GM19324 (cell line): ENCODE data around the gene DCST2.

Source experiments
- ATAC-seq: cut with Tn5 transposase; IDR thresholded peaks from one replicate; pipeline ENCODE4 v1.9.1; 2021; ENCODE audit warnings: mild to moderate bottlenecking, moderate library complexity; ENCODE audit not compliant: unreplicated experiment, low FRiP score

The DCST2 gene

DNA sequence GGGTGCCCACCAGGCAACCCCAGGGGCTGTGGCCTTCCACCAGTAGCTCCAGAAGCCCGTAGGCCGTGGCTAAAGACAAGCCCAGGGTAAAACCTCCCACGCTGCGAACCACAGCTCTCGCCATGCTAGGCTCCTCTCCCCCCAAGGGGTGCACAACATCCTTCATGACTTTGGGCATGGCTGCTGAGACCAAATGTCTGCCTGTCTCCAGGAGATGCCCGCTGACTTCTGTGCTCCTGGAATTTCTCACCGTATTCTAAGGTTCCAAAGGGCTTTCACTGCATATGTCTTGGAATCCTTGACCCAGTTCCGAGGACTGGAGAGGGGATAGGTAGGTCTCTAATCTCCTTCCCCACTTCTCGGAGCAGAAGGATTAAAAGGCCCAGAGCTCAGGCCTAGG lies at the start of gene DCST2, which contains the start of gene DCST1:
Gene DCST2 (minus strand): TSS at position 258 of the 400 bp plus-strand sequence. CDS start 80 bp downstream, at position 178.
Gene DCST1 (plus strand): TSS at position 301 of the 400 bp plus-strand sequence. CDS start 213 bp downstream, outside the sequence.
- no peak for ATAC-seq

DNA sequence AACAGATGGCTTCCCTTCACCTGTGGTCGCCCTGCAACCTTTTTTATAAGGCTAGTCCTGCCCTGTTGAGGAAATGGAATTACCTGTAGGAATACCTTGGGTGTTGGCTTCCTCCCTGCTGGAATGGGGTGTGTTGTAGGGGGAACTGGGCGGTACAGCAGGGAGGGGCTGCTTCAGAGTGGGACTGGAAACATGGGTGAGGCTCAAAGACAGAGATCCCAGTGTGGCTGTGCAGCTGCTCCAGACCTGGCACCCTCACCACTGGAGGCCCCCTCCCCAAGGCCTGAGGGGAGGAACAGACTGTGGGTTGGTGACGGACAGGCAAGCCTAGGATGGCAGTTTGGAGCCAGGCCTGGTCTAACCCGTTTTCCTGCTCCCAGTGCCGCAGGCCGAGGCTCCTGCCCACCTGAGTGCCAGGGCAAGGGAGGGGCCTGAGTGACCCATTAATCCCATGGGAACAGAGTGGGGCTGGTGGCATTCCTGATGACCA lies 49.5 kb upstream of the DCST2 start:
- no peak for ATAC-seq

- no peak for ATAC-seq
These were observed 48.9 kb upstream of the DCST2 start for GRCh38 chr1:155082301-155083051.

GRCh38 chr1:155081472-155082300 lies 48.1 kb upstream of the DCST2 start:
- ATAC-seq = no peak

DNA sequence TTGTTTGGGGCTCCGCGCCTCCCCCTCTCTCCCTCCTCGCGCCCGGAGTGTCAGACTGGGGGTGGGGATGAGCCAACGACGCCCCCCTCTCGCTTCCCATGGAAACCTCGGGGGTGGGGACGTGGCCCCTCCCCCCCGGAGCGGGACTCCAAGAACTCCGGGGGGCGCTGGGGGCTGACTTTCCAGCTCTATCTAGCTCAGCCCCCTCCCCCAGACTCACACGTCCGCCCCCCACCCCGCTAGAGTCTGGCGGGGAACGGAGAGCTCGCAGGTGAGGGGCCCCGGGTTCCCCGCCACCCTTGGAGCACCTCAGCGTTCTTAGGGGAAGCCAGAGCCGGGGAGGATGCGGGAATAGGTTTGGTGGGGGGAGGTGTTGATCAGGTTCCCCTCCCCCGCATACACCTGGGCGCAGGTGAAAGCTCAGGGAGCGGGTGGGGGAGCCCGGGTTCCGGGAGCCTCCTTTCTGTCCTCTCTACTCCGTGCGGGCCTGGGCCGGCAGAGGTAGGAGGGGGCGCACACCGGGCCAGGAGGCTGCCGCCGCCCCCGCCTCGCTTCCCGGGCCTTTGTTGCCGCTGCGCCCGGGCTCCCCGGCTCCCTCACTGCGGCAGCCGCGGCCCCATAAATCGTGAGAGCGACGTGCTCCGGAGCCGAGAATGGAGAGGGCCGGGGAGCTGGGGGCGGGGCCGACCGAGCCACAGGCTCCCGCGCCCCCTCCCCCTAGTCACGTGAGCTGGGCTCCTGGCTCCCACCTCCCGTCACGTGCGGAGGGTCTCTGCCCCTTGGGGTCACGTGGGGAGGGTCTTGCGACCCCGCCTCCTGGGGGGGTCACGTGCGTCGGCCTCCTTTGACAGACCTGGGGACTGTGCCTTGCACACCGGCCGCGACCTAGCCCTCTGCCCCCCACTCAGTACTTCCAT lies 47.0 kb upstream of the DCST2 start:
- no peak for ATAC-seq

DNA sequence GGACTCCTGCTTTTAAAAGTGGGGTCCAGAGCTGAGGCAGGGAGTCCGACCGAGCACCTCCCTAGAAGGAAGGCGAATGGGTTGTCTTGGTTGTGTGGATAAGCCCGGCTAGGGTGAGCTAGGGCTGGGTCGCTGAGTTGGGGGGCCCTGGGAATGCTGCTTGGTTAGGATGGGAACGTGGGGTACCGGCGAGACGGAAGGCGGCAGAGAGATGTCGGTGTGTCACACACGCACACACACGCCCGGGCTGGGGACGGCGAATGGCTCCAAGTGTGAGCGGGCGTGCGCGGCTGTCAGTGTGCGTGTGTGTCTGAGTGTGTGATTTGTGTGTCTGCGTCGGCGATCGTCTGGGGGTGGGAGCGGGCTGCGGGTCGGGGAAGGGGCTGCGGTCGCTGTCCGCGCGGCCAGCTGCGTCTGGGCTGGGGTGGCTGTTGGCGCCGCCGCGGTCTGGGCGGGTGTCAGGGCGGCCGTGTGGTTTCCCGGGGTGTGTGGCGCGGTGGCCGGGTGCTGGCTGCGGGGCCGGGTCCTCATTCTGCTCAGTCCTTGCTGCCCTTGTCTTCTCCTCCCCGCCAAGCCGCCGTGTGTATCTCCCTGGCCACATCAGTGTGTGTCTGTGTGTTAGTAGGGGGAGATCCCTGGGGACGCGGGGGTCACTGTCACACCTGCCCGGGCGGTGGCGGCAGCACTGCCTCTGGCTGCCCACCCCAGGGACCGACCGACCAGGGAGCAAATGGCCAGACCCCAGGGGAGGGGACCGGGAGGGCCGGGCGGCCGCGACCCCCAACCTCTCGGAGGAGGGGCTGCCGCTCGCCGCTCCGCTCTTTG lies 46.1 kb upstream of the DCST2 start:
- ATAC-seq = no peak

DNA sequence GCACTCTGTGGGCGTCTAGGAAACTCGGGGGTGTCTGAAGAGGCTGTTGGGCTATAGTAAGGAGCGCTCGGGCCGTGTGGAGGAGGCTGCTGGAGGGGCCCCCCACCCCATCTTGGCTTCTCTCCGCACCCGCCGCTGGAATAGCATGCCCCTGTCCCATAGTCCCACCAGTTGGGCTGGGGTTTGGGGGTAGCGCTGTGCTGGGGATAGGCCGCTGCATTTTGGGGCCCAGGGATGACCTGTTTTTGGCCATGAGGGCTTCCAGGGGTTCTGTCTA lies 45.6 kb upstream of the DCST2 start:
- ATAC-seq = no peak

DNA sequence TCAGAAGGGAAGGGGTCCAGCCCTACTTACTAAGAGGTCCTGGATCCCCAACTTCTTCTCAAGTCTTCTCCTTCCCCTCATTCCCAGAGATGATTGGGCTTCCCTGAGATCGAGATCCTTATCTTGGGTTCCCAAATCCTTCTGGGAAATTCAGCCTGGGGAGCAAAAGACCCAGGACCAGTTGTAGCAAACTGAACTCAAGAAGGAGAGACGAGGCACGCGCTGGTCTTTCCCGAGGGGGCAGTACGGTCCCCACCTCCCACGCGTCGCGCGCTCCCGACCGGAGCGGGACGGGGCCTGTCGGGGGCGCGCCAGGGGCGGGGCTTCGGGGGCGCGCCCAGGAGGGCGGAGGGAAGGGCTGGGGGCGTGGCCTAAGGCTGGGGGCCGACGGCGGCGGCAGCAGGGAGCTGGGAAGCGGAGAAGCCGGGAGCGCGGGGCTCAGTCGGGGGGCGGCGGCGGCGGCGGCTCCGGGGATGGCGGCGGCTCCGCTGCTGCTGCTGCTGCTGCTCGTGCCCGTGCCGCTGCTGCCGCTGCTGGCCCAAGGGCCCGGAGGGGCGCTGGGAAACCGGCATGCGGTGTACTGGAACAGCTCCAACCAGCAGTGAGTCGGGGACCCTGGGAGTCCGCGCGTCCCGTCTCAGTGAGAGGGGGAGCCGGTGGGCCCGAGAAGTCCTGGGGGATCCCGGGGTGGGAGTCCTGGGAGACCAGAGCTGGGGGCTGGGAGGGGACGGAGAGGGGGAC lies 45.1 kb upstream of the DCST2 start, which contains the start of gene EFNA3:
Gene EFNA3 (plus strand): TSS at position 369 of the 741 bp plus-strand sequence. CDS start 105 bp downstream, at position 474.
- no peak for ATAC-seq

DNA sequence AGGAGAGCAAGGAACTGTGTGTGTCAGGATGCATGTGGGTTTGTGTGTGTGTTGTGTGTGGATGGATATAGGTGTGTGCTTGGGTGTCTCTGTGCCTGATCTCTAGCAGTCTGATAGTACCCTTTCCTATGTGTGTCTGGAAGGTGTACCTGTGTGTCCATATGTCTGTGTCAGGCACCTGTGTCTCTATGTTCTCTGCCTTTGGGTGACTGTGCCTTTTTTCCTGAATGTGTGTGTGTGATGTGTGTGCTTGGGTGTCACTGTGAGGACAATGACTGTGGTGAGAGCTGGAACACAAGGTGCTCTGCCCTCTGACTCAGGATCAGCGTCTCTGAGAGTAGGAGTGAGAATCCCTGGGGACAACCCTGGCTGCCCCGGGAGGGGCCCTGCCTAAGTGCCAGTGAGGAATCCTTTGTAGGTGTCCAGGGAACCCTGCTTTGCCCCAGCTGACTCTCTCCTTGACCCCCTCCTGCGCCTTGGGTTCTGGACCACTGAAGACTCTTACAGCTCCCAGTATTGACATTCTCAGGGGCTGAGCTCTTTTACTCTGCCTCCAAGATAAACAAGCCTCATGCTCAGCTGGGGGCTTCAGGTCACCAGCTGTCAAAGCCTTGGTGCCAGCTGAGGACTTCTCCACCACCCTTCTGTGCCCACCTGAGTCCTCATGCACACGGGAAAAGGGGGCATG lies 44.3 kb upstream of the DCST2 start:
- no peak for ATAC-seq

DNA sequence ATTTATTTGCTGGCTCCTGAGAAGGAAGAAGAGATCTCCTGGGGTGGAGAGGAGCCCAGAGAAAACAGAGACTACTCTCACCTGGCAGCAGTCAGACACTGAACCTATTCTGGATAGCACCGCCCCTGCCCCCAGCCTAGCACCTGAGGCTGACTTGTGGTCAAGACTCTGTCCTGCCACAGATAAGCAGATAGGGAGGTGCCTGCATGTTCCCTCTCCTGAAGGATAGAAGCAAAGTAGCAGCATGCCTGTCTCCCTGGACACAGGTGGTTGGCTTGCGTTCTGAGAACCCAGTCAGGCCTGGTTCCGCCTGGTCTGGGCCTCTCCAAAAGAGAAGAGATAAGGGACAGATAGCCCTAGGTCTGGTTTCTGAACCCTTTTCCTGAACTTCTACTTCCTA lies 43.8 kb upstream of the DCST2 start:
- no peak for ATAC-seq

GRCh38 chr1:155076371-155076770 lies 42.8 kb upstream of the DCST2 start:
- ATAC-seq = no peak

DNA sequence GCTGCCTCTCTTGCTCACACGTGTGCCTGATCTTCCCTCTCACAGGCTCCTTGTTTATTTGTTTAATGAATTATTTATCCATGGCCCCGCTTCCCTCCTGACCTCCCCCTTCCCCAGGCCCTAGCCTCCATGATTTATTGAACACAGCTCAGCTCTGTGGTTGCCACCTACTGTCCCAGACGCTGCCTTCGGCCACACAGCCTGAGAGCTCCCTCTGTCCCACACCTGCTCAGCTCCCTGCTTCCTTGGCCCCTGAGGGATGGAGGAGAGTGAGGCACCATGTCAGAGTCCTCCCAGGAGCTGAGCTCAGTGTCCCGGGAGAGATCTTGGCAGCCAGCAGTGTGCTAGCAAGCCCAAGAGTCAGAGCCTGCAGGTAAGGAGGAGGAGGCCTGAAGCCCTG lies 42.0 kb upstream of the DCST2 start:
- ATAC-seq = no peak

DNA sequence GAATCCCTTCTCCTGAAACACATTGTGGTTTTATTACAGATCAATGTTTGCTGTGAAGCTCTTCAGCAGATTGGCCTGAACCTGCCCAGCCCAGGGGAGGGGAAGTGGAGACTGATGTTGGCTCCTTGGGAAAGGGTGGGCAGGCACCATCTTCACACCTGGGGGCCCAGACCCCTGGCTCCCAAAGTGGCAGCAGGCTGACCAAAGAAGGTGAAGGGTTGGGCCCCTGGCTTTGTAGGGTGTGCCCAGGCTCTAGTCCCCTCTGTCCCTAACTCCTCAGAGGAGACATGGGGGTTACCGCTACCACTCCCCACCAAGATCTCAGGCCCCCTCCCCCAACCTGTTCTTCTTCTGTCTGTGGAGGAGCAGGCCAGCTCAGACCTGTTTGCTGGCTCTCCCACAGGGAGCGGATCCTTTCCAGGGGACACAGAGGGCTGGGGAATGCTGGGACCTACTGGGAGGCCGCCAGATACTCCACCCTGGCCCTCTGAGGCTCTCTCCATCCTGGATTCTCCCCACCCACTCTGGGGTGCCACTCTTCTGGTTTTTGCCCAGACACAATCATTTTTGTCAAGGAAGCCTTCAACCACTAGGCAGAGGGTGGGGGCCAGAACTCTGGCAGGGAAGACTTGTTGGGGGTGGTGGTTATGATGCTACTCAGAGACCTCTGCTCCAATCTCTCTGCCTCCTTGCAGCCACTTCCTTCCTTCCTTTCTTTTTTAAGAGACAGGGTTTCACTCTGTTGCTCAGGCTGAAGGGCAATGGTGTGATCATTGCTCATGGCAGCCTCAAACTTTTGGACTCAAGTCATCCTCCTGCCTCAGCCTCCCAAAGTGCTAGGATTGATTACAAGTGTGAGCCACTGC lies 40.0 kb upstream of the DCST2 start:
- no peak for ATAC-seq

DNA sequence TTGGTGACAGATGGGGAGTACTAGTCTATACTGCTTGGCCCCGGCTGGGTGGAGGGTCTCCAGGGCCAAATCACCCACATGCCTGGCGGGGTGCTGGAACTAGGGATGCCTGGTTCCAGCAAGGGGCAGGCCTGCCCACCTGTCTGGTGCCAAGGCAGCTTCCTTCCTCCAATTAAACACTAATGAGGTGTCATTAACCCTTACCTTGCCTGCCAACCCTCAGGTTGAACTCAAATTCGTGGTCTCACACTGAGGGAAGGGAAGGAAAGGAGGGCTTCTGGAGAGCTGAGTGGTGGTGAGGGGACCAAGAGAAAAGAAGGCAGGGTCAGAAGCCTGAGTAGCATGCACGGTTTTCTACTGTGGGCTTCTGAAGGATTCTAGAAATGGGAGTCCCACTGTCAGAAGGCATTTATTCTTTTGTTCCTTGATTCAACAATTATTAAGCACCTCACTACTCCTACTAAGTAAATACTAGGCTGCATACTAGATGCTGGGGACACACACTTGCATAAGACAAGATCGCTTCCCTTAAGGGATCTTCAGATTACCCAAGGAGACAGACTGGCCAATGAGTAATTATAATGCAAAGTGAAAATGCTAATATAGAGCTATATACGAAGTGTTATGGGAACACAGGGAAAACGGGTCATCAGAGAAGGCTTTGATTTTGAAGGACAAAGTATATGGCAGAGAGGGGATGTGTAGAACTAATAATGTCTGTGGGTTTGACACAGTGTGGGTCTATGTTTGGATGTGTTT lies 39.1 kb upstream of the DCST2 start:
- no peak for ATAC-seq

- ATAC-seq = no peak
These were observed 38.1 kb upstream of the DCST2 start for GRCh38 chr1:155071701-155072100.

DNA sequence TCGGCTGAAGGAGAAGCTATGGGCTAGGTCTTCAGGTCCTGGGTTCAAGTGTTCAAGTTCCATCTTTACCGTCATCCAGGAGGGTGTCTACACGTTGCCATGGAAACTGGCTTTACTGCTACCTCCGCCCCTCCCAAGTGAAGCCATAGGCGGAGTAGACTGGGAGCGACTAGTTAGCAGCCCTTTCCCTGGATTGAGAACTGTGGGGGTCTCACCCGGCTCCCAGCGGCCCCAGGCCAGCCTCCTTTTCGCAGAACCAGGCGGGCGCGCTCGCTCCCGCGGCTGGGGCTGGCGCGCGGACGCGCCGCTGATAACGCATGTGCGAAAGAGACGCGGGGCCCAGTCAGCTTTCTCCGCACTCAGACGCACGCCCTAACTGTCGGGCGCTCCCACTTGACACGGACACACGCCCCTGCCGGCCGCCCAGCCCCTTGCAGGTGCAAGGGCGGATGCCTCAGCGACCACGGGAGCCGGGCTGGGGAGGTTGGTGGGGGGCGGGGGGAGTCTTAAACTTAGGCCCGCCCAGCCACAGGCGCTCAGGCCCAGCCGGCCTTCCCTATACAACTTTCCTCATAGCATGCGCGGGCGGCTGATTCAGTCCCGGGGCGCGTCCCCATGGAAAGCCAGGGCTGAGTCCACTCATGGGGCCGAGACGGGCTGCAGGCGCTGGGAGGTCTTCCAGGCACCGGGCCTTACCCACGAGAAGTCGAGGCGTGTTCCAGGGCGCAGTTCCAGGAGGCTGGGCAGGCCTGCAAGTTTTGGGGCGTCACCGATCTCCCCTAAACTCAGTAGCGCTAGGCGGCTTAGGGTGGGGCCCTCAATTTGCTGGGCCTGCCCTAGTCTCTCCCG lies 37.4 kb upstream of the DCST2 start:
- ATAC-seq = no peak
